Osteoblast (primary cell): ENCODE results near the gene TLE2. TPM values are rescaled to one million over a fixed set of nuclear protein-coding genes. Genes with fewer than 3 reads are reported as not detected.

Experiments used
- DNase-seq: peaks from one replicate; pipeline ENCODE4 v3.0.0; 2011; ENCODE audit warnings: low spot score, mixed read lengths; ENCODE audit not compliant: insufficient read length; ENCODE audit errors: missing footprints
- H2AFZ ChIP-seq: 2 replicates; pipeline ENCODE4 v1.6.0; 2011; ENCODE audit warnings: mild to moderate bottlenecking, low read length
- H3K27ac ChIP-seq: 2 replicates; pipeline ENCODE4 v1.5.1; 2011; ENCODE audit warnings: mild to moderate bottlenecking, low read depth, low read length, moderate library complexity
- H3K27me3 ChIP-seq: 2 replicates; pipeline ENCODE4 v1.6.0; 2012; ENCODE audit warnings: mild to moderate bottlenecking, control low read depth, inconsistent platforms, low read length, moderate library complexity; ENCODE audit not compliant: insufficient read depth
- H3K36me3 ChIP-seq: 2 replicates; pipeline ENCODE4 v1.5.1; 2011; ENCODE audit warnings: mild to moderate bottlenecking, low read length, control low read depth, moderate library complexity; ENCODE audit not compliant: insufficient read depth
- H3K4me1 ChIP-seq: 2 replicates; pipeline ENCODE4 v1.5.1; 2011; ENCODE audit warnings: mild to moderate bottlenecking, low read length, control low read depth, moderate library complexity; ENCODE audit not compliant: insufficient read depth
- H3K4me2 ChIP-seq: 2 replicates; pipeline ENCODE4 v1.6.0; 2011; ENCODE audit warnings: mild to moderate bottlenecking, low read length; ENCODE audit not compliant: insufficient read depth
- H3K4me3 ChIP-seq: fragments of 200-600 bp; sonication (generic); 3 replicates; pipeline ENCODE4 v1.5.1; 2012; ENCODE audit warnings: mild to moderate bottlenecking, low read length, inconsistent platforms; ENCODE audit not compliant: insufficient read depth
- H3K79me2 ChIP-seq: 2 replicates; pipeline ENCODE4 v1.6.0; 2012; ENCODE audit warnings: mild to moderate bottlenecking, low read length, control low read depth, inconsistent platforms; ENCODE audit not compliant: insufficient read depth
- H3K9me3 ChIP-seq: 2 replicates; pipeline ENCODE4 v1.5.1; 2011; ENCODE audit warnings: low read depth, low read length, control low read depth
- H4K20me1 ChIP-seq: 2 replicates; pipeline ENCODE4 v1.6.0; 2012; ENCODE audit warnings: mild to moderate bottlenecking, low read length, control low read depth; ENCODE audit not compliant: insufficient read depth
- CTCF ChIP-seq: IDR thresholded peaks from 2 replicates; pipeline ENCODE4 v1.5.1; 2011; ENCODE audit warnings: mild to moderate bottlenecking, low read depth, low read length, moderate library complexity; ENCODE audit errors: extremely low read depth
- total RNA-seq: library from RNA; depleted of rRNA; stranded (reverse); fragments of >200 nt; gene quantifications from 2 replicates; pipeline ENCODE4 v1.2.3, GENCODE V29; 2012

TLE2 gene
- total RNA-seq, 1 donor: 5.1 TPM

GRCh38 chr19:3047496-3048189, 18.6 kb upstream of the TLE2 start:
- Histone ChIP-seq H3K27ac (no peak overlapping the region), H2AFZ (peak overlapping the region; percentile 66), H3K27me3 (peaks cover 6% of the 10 kb centered on the region), H4K20me1 (no peaks in the 10 kb centered on the region), H3K4me3 (peak overlapping the region; percentile 38), H3K4me2 (peak overlapping the region; percentile 69), H3K79me2 (no peaks in the 10 kb centered on the region), H3K4me1 (no peaks in the 10 kb centered on the region), H3K36me3 (no peaks in the 10 kb centered on the region), H3K9me3 (no peaks in the 10 kb centered on the region)
- peak; percentile 96 for DNase-seq
- no peak for TF ChIP-seq CTCF

GRCh38 chr19:3046698-3047495, 17.8 kb upstream of the TLE2 start:
- H3K36me3 ChIP-seq: no peaks in the 10 kb centered on the region
- H3K9me3 ChIP-seq: no peaks in the 10 kb centered on the region
- H3K27ac ChIP-seq: no peak overlapping the region
- H4K20me1 ChIP-seq: no peaks in the 10 kb centered on the region
- H3K4me1 ChIP-seq: no peaks in the 10 kb centered on the region
- DNase-seq: no peak
- H3K27me3 ChIP-seq: peaks cover 6% of the 10 kb centered on the region
- H2AFZ ChIP-seq: no peak overlapping the region
- no peak for TF ChIP-seq CTCF
- no peaks in the 10 kb centered on the region for H3K79me2 ChIP-seq
- peak overlapping the region; percentile 69 for H3K4me2 ChIP-seq
- H3K4me3 ChIP-seq: peak overlapping the region; percentile 38

GRCh38 chr19:3045885-3046697, 17.0 kb upstream of the TLE2 start:
- TF ChIP-seq CTCF: no peak

More at GRCh38 chr19:3045885-3046697, 17.0 kb upstream of the TLE2 start:
- Histone ChIP-seq H3K36me3 (no peaks in the 10 kb centered on the region), H4K20me1 (no peaks in the 10 kb centered on the region), H3K4me1 (no peaks in the 10 kb centered on the region), H3K4me3 (no peak overlapping the region), H3K27me3 (peaks cover 6% of the 10 kb centered on the region), H3K9me3 (no peaks in the 10 kb centered on the region), H3K27ac (no peak overlapping the region), H2AFZ (no peak overlapping the region), H3K79me2 (no peaks in the 10 kb centered on the region), H3K4me2 (no peak overlapping the region)
- DNase-seq: peak; percentile 85
